Heart left ventricle (tissue), 16 donors: Measurements from ENCODE around the gene ADAM22. TPM values are rescaled to one million over a fixed set of nuclear protein-coding genes. Genes with fewer than 3 reads are reported as not detected.

Experiments used
- ATAC-seq, 4 donors: fragments of 200-7000 bp; cut with Tn5 transposase; one replicate each; pipeline ENCODE4 v1.9.1; 2020 to 2022; ENCODE audit warnings: moderate library complexity in 4 of 4, mild to moderate bottlenecking in 3 of 4, moderate number of reproducible peaks in 1 of 4
- DNase-seq, 5 donors: peaks; one replicate each; pipeline ENCODE4 v3.0.0-alpha.2; 2020
- H3K27ac ChIP-seq, 12 donors: fragments of 200-600 bp; sonication (generic) in 4 of 12; one replicate each; pipeline versions ENCODE4 v1.5.0 to v1.8.0; 2016 to 2022; ENCODE audit warnings: mild to moderate bottlenecking in 2 of 12
- H3K27me3 ChIP-seq, 9 donors: fragments of 200-600 bp; sonication (generic) in 2 of 9; one replicate each; pipeline versions ENCODE4 v1.5.1 to v1.8.0; 2016 to 2022; ENCODE audit warnings: mild to moderate bottlenecking in 3 of 9
- H3K36me3 ChIP-seq, 9 donors: fragments of 200-600 bp; sonication (generic) in 2 of 9; one replicate each; pipeline versions ENCODE4 v1.5.0 to v1.8.0; 2018 to 2022; ENCODE audit warnings: mild to moderate bottlenecking in 2 of 9
- H3K4me1 ChIP-seq, 12 donors: fragments of 200-600 bp; sonication (generic) in 4 of 12; one replicate each; pipeline versions ENCODE4 v1.5.0 to v1.8.0; 2016 to 2022; ENCODE audit warnings: mild to moderate bottlenecking in 3 of 12
- H3K4me3 ChIP-seq, 12 donors: fragments of 200-600 bp; sonication (generic) in 4 of 12; one replicate each; pipeline versions ENCODE4 v1.5.0 to v1.8.0; 2017 to 2022; ENCODE audit warnings: mild to moderate bottlenecking in 9 of 12, moderate library complexity in 4 of 12
- H3K9me3 ChIP-seq, 12 donors: fragments of 200-600 bp; sonication (generic) in 4 of 12; one replicate each; pipeline versions ENCODE4 v1.5.0 to v1.8.0; 2016 to 2022; ENCODE audit warnings: mild to moderate bottlenecking in 1 of 12
- POLR2A ChIP-seq, 2 donors: fragments of 450-650 bp; IDR thresholded peaks; one replicate each; pipeline ENCODE4 v1.6.1; 2017; ENCODE audit warnings: antibody characterized with exemption in 2 of 2, mild to moderate bottlenecking in 2 of 2, moderate library complexity in 2 of 2
- WGBS, 4 donors: extraction: QIAGEN DNeasy Blood & Tissue Kit in 2 of 4; methylation state at CpG; one replicate each; pipeline versions ENCODE4 v1.1.5 to v1.1.7; 2013 to 2018; 5-methylcytosine and 5-hydroxymethylcytosine counted together
- intact Hi-C, 10 donors: fragments of 100-400 bp; cut with DNase I; formaldehyde crosslinking; loops; one replicate each; pipeline versions ENCODE4 v1.11.1 to v1.14.2; 2022
- polyA plus RNA-seq, 2 donors: library from polyadenylated mRNA; stranded (reverse); fragments of 200-250 nt; gene quantifications; one replicate each; pipeline ENCODE4 v1.2.3, GENCODE V29; 2013
- total RNA-seq, 9 donors: library from RNA; depleted of rRNA in 2 of 9; stranded (reverse); fragments of >200 nt in 2 of 9; fragmentation: NEBNext Ultra II Directional in 3 of 9; extraction: Animal tissue kit (Norgen Biotek cat#: 25700) in 3 of 9; gene quantifications; one replicate each; pipeline versions ENCODE4 v1.1.0 to v1.2.4, GENCODE V29; 2016 to 2023
- TF ChIP-seq, protein P1 (sequence below), 12 donors: fragments of 200-600 bp; sonication (generic) in 4 of 12; IDR thresholded peaks; one replicate each; pipeline versions ENCODE4 v1.5.0 to v1.8.0; 2018 to 2022; ENCODE audit warnings: antibody characterized with exemption in 12 of 12, mild to moderate bottlenecking in 5 of 12
- donor health status: ischemic (EF 13 %, LVEDD 7.1; RV severe dilation, severe dysfunction).
- donor health status: healthy with polysubstance abuse.
- donor health status: DM: no; HTN: yes; CAD: no.
- donor health status: DM: no; HTN: no; CAD: no.
- donor health status: ischemic (EF 25% LVEDD 6.9; RV normal size, moderate dysfunction).
- donor health status: ischemic (EF 25% LVEDD 5.7; RV mildly dilated, moderate dysfunction).
- donor health status: healthy.
- donor health status: DM: yes; HTN: yes; CAD: no.
- donor health status: ischemic (EF 35%, LVEDD 5.7; RV mildly dilated, moderate dysfunction).
- donor health status: nonischemic (EF 11% LVEDD 7.7; RV severe dilation, severe dysfunction).
- donor health status: DM: yes; HTN: yes; CAD: no.
- donor health status: PGD.
- donor health status: ischemic (EF 29% LVEDD 5.4; RV normal size, mild dysfunction).
- donor health status: nonischemic (EF 23%, LVEDD 6.1; RV moderate dilation, normal function).

The ADAM22 gene
- total and polyA plus RNA-seq, 11 donors: 0.27 to 3.4 (median 1.1) TPM

DNA sequence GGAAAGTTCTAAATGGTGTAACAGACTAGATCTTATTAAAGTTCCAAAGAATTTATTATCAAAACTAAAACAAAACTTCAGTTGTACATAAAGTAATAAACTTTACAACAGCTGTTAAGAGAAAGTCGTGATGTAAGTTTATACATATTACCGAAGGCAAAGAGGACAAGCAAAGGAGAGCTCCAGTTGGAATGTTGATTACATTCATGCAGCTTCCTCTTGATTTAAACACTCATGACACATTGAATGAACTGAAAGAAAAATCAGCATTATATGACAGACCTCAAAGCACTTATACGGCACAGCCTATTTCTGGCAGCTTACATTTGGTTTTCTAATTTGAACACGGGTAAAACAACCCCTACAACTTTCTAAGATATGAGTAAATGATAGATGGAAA is 272.2 kb downstream of the ADAM22 start:
- H3K4me3 ChIP-seq: no peak overlapping the region
- no peak for ATAC-seq
- peaks cover 0 to 100% (median 92%) of the 10 kb centered on the region in 9 donors for H3K36me3 ChIP-seq
- H3K4me1 ChIP-seq: no peaks in the 10 kb centered on the region
- no peak for DNase-seq
- no peaks in the 10 kb centered on the region for H3K27me3 ChIP-seq
- WGBS, 4 donors: 79 to 84% (median 81%) methylated on average over 4 of the region's 4 CpGs
- no peaks in the 10 kb centered on the region for H3K9me3 ChIP-seq
- H3K27ac ChIP-seq: no peak overlapping the region
- TF ChIP-seq, protein P1, sequence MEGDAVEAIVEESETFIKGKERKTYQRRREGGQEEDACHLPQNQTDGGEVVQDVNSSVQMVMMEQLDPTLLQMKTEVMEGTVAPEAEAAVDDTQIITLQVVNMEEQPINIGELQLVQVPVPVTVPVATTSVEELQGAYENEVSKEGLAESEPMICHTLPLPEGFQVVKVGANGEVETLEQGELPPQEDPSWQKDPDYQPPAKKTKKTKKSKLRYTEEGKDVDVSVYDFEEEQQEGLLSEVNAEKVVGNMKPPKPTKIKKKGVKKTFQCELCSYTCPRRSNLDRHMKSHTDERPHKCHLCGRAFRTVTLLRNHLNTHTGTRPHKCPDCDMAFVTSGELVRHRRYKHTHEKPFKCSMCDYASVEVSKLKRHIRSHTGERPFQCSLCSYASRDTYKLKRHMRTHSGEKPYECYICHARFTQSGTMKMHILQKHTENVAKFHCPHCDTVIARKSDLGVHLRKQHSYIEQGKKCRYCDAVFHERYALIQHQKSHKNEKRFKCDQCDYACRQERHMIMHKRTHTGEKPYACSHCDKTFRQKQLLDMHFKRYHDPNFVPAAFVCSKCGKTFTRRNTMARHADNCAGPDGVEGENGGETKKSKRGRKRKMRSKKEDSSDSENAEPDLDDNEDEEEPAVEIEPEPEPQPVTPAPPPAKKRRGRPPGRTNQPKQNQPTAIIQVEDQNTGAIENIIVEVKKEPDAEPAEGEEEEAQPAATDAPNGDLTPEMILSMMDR (IDR thresholded peaks at IDR 0.05): no peak
- TF ChIP-seq POLR2A (IDR thresholded peaks at IDR 0.05): no peak
- intact Hi-C loops: no loop called here

DNA sequence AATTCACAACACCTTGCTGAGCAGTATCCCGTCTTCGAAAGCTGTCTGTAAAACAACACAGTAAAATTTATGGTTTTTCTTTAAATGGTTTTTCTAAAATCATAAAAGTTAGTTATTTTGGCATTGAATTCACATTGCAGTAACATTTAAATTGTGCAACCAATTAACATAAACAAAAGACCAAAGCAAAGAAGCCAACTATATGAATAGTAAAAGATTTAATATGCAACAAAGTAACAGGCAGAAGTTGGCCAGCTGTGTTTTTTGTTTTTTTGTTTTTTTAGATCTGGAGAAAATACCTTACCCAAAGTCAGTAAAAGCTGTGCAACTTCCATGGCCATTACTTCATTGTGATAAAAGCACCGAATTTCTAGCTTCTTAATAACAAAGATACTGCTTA is 274.5 kb downstream of the ADAM22 start:
- DNase-seq (no peak), ATAC-seq (no peak)
- no peaks in the 10 kb centered on the region for H3K4me1 ChIP-seq
- H3K9me3 ChIP-seq: no peaks in the 10 kb centered on the region
- whole genome bisulfite sequencing, 4 donors: 89 to 92% (median 92%) methylated on average over 3 of the region's 3 CpGs
- H3K27me3 ChIP-seq: no peaks in the 10 kb centered on the region
- intact Hi-C loops: no loop called here
- peaks cover 0 to 100% (median 96%) of the 10 kb centered on the region in 9 donors for H3K36me3 ChIP-seq
- H3K27ac ChIP-seq: no peak overlapping the region
- TF ChIP-seq POLR2A (IDR thresholded peaks at IDR 0.05): no peak
- TF ChIP-seq, protein P1 (IDR thresholded peaks at IDR 0.05): no peak
- no peak overlapping the region for H3K4me3 ChIP-seq

DNA sequence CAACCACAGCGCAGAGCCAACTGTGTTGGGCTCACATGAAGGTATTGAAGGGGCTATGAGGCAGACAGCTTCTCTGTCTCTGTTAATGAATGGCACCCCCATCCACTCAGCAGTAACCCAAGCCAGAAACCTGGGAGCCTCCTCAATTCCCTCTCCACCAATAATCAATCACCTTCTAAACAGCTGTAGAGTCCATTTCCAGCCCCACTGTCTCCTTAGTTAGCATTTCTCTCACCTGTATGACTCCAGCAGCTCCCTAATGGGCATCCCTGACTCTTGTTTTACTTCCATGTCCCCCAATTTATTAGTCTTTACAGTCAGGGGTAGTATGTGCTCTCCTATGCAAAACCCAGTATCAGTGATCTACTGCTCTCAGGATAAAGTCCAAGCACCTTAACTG is 278.9 kb downstream of the ADAM22 start:
- DNase-seq (no peak), ATAC-seq (no peak)
- Histone ChIP-seq H3K27me3 (no peaks in the 10 kb centered on the region), H3K27ac (no peak overlapping the region), H3K4me1 (peaks cover 0 to 9% (median 3%) of the 10 kb centered on the region in 12 donors), H3K9me3 (no peaks in the 10 kb centered on the region), H3K36me3 (peaks cover 0 to 99% (median 91%) of the 10 kb centered on the region in 9 donors), H3K4me3 (no peak overlapping the region)
- TF ChIP-seq POLR2A (IDR thresholded peaks at IDR 0.05): no peak
- TF ChIP-seq, protein P1 (IDR thresholded peaks at IDR 0.05): no peak
- intact Hi-C loops: no loop called here
- WGBS, 4 donors: 95 to 100% (median 100%) methylated on average over 1 of the region's 1 CpG

DNA sequence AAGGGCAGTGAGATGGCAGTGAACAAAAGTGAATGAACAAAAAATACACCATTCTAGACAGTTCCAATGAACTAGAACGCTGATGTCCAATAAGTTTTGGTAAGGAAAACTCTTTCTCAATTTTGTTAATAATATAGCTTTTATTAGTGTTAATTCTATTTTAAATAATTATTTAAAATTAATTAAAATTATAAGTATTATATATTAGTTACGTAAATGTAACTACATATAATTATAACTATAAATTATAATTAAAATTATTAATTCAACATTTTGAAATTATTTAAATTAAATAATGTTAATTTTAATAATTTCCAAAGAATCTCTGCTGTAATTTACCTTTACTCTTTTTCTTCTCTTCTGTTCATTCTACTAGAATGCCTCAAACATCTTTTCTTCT is 280.4 kb downstream of the ADAM22 start:
- intact Hi-C loops: no loop called here
- ATAC-seq: no peak
- Histone ChIP-seq H3K4me3 (no peak overlapping the region), H3K27ac (no peak overlapping the region), H3K36me3 (peaks cover 0 to 83% (median 76%) of the 10 kb centered on the region in 9 donors), H3K27me3 (no peaks in the 10 kb centered on the region), H3K9me3 (no peaks in the 10 kb centered on the region), H3K4me1 (peaks cover 0 to 18% (median 14%) of the 10 kb centered on the region in 12 donors)
- TF ChIP-seq, protein P1 (IDR thresholded peaks at IDR 0.05): no peak
- TF ChIP-seq POLR2A (IDR thresholded peaks at IDR 0.05): no peak
- 96 to 99% (median 97%) methylated on average over 2 of the region's 2 CpGs for WGBS, 4 donors
- no peak for DNase-seq
